NCI-H2029 (cell line): ENCODE data around the gene SMC6.

ENCODE experiments used
- DNase-seq: peaks from one replicate; lab custom pipeline; 2025; lab: John Stamatoyannopoulos, UW

Gene SMC6

DNA sequence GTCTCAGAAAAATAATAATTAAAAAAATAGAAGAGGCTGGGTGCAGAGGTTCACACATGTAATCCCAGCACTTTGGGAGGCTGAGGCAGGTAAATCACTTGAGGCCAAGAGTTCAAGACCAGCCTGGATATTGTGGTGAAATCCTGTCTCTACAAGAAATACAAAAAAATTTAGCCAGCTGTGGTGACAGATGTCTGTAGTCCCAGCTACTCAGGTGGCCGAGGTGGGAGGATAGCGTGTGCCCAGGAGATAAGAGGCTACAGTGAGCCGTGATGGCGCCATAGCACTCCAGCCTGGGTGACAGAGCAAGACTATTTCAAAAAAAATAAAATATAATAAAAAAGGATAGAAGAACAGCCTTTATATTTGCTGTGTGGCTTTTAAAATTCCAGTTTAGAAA, 35.9 kb downstream of the SMC6 start:
- no peak for DNase-seq

DNA sequence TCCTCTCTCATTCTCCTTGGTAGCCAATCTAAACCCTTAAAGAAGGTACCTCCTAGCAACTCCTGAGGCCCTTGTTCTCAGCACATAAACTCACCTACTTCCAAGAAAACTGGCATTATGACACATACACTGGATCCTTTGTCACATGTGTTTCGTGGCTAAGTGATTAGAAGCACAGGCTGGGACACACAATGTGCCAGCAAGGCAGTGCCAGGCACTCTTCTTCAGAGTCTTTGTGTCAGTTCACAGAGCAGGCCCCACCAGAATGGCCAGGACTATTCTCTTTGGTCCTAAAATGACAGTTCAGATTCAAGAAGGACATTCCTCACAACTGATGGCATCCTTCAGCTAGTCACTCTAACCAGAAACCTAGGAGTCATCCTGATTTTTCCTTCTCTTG, 40.3 kb downstream of the SMC6 start:
- no peak for DNase-seq

DNA sequence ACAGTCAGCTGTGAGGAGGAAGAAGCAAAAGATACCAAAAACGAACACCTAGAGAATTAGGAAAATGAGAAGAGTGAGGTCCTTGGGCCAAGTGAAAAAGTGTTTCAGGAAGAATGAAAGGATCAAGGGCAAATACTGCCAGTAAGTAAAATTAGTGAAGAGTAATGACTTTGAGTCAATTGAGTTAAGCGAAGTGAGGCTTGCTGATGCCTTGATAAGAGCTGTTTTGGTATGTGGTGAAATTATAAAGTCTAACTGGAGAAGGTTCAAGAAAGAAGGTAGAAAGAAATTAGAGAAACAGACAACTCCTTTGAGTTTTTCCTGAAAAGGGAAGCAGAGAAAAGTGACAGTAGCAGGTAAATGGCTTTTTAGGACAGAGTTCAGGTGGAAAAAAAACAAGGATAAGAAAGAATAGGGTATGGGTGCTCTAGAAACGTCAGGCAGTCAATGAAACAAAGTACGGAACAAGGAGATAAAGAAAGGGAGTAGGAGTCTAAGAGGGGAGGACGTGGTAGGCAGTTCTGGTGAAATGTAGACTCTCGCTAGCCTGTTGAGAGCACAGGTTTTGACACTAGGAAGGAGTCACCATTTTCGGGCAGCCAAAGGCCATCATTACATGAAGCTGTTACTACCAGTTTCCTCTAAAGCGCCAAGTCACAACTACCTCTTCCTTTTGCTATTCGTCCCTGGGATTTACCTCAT, 42.9 kb downstream of the SMC6 start:
- DNase-seq = no peak

DNA sequence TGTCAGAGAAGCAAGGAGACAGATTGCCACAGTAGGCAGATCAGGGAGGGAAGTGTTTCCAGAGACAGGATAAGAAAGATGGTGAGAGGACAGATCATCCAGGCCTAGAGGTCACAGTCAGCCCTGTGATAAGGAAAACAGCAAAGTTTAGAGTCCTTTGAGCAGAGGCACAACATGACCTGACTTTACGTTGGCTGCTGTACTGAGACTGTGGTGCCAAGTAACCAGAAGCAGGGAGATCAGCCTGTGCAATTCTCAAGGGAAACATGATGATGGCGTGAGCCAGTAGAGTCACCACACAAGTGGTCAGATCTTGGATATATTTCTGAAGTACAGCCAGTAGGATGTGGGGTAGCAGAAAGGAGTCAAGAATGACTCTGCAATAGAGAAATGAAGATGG, 43.7 kb downstream of the SMC6 start:
- no peak for DNase-seq

DNA sequence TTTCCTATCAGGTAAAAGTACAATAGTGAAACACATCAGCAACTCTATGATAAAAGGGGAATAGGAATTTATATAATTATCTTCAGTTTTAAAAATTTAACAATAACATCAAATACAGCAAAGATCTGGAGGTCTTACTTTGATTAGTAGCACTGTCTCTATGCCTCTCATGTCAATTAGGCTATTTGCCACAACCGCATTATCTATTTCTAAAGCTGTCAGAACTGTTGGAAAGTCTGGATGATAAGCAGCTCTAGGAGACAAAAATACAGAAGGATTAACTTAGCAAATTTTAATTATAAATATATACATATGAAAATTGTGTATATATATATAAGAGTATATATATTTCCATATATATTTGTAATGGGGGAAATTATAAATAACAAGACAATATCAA, 45.1 kb downstream of the SMC6 start:
- DNase-seq = no peak

DNA sequence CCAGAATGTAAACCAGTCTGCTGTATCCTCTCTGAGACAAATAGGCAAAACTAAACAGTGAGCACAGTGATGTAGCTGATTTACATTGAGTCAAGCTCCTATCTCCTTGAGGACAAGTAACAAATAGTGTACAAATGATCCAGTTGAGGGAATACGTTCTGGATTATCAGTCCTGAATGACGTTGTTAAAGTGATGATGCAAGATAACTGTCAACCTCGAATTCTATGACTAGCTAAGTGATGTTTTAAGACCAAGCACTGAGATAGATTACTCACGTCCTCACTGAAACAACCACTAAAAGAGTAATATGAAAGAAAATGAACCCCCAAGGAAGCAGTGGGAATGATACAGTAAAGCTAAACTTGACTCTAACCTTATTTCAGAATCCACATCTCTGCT, 46.8 kb downstream of the SMC6 start:
- no peak for DNase-seq

DNA sequence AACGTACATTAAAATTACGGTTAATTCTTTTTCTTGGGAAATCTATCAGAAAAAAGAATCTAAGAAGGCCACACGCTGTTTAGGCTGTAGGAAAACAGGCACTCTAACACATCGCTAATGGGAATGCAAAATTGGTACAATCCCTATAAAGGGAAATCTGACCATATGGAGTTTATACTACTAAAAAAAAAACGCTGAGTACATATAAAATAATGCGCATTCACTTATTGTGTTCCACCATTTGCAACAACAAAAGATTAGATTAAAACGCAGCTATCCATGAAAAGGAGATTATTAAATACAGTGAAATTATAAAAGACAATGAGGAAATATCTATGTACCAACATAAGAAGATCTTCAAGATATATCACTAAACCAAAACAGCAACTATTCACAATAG, 62.8 kb downstream of the SMC6 start:
- DNase-seq = no peak

DNA sequence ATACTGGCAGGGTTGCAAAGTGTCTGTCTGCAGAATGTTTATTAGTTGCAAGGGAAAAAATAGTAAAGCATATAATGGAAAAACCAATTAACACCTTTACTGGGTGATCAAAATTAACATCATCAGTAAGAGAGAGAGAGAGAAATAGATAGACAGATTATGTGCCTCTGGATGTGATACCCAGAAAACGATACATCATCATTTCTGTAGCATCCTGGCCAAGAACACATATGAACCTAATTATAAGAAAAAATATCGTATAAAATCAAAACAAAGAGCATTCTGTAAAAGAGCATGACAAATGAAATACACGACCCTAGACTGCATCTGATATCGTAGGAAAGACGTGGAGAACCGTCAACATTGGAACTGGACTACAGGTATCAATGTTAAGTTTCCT, 64.6 kb downstream of the SMC6 start:
- DNase-seq = no peak

DNA sequence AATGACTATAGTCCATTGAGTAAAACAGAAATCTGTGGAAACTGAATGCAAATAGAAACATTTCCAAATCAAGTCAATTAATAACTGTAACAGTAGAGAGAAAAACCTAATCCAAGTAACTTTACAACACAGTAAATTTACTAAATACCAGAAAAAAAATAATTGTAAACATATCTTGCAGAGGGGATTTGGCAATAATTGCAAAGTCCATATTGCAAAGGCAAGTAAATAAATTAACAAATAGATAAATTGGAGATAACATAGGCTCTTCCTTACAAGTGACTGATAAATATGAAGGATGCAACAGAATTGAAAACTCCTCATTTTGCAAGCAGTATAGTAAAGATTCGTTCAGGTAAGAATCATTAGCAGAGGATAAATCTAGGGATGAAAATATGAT, 65.0 kb downstream of the SMC6 start:
- no peak for DNase-seq

DNA sequence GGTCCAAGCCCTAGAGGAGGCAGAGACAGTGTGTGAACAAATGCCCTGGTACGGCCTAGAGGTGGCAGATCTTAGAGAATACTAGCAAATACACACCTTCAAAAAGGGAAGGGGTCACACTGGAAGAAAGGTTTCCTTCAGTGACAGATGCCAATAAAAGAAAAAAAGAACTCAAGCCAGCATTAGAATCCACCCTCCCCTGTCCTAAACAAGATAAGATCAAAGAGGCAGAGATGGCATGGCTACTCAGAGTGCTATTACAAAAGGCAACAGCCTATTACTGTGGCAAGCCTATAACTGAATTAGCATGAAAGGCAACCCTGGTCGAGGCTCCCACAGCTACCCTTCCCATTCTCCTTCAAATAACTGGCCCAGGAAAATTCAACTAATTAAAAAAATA, 69.6 kb downstream of the SMC6 start:
- no peak for DNase-seq

DNA sequence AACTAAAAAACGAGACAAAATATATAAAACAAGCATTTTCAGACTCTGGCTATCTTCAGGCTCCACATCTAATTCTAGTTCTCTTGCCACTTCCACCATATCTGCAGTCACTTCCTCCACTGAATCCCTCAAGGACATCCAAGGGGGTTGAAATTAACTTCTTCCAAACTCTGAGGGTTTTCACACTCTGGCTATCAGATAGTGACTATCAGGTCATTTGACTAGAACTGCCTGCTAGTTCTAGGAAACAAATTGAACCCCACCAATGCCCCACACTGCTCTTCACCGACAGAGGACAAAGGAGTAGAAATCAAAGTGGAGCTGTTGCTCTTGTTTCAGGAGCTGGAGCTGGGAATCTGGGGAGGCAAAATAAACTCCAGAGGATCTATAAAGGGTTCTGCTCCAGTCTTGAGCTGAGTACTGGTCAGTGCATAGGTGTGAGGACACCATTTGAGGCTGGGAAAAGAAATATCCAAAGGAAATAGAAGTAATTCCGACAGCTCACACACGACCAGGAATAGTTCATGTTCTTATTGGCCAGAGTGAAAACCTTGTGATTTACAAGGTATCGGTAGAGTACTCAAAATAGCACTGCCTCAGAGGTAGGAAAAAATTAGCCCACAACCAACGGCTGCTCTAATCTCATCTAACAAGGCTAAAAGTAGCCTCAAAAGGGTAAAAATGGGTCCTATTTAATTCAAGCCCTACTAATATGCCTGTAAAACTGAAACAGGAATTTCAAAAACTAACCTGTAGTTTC, 71.3 kb downstream of the SMC6 start:
- DNase-seq = no peak

DNA sequence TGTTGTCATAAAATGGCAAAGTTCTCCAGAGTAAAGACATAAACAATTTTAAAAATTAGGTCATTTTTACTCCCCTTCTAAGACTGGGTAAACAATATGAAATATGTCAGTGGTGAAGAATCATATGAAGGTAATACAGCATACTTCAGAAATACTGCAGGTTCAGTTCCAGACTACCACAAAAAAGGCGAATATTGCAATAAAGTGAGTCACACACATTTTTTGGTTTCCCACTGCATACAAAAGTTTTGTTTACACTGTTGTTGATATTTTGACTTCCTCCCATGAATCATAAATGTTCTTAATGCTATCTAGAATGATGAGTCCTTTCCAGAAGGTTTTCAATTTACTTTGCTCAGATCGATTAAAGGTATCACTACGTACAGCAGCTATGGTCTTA, 73.5 kb downstream of the SMC6 start:
- no peak for DNase-seq

DNA sequence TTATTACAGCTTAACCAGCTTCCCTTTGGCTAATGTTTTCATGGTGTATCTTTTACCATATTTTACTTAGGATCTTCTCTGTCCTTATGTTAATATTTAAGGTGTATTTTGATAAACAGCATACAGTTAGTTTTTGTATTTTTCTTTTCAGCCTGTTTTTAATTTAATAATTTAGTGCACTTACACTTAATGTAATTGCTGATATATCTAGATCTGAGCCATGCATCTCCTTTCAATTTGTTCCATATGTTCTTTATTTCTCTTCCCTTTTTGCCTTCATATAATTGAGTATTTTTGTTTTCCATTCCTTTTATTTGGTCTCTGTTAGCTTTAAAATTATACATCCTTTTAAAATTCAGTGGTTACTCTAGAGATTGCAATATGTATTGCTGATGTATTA, 78.8 kb downstream of the SMC6 start:
- DNase-seq = no peak

DNA sequence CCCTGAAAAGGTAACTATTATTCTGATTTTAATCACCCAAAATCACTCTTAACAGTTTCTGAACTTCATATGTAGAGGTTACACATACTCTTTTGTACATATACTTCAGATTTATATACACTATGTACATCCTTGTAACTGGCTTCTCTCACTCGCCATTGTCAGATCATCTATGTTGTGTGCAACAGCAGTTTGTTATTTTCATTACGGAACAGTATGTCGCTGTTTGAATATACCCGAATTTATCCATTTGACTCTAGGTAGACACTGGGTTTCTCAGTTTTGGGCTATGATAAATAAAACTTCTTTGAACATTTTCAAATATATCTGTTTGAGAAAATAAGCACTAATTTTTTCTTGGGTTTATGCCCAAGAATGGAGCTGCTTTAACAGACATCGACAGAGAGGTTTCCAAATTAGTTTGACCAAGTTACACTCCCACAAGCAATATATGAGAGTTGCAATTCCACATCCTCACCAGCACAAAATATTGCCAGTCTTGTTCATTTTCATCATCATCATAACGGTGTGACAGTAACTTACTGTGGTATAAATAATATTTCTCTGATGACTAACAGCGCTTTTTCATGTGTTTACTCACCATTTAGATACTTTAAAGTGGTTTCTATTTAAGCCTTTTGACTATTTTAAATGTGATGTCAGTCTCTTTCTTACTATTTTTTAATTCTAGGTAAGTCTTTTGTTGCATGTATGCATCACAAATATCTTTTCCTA, 80.9 kb downstream of the SMC6 start:
- no peak for DNase-seq

DNA sequence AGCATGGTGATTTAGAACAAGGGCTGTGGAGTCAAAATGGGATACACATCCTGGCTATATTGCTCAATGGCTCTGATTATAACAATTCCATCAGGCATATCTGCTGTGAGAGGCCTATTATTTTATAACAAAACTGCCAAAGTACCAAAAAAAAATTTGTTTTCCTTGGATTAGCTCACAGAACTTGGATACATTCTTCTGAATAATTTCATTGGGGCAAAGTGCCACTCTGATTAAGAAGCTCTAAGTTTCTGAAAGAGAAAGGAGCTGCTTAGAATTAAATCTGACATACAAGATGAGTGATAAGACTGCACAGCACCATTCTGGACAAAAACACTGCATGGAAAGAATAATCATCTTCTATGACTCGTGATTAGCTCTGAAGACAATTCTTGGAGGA, 85.7 kb downstream of the SMC6 start:
- DNase-seq = no peak

DNA sequence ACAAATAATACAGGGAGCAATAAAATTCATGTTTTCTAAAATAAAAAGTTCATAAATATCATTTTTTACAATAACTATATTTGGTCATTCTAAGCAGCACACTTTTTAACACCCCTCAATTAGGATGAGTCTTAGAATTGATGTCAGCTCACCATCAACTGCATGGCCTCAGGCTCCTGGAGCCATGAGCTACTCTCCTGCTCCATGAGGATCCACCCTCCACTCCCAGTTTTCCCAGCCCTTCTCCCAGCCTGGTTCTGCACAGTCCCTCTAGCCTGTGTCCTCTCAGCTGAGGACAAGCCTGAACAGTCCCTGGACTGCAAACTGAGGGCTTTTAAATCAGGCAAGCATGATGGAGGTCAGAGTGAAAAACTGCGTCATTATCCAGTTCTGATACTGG, 89.1 kb downstream of the SMC6 start:
- no peak for DNase-seq

DNA sequence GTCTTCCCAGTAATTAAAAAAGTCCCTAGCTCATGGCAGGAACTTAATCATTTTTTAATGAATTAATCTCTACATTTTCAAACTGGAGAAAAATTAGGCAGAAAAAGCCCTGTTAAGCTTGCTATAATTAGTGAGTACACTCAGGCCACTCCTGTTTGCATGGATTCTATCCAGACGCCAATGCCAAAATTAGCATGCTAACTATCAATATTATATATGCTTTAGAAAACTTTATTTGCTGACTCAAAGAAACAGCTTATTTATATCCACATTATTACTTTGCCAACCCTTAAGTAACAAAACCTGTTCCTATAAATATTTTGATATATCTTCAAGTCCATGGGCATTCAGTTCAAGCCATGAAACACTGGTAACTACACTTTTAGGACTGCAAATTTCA, 90.9 kb downstream of the SMC6 start:
- DNase-seq = no peak

DNA sequence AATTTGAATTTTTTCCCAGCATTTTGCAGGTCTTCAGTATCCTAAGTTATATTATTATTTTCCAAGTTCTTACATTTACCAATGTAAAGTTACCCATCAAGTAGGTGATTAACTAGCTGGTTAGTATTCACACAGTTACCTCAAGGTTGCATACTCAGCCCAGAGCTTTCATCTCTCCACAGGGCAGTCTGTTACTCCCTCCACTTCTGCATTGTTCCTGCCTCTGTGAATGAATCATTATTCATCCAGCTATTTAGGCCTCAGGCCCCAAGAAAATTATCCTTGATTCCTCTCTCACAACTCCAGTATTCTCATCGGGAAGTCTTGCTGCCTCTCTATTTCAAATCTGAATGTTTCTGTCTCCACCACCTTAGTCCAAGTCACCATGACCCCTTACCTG, 92.2 kb downstream of the SMC6 start:
- no peak for DNase-seq

DNA sequence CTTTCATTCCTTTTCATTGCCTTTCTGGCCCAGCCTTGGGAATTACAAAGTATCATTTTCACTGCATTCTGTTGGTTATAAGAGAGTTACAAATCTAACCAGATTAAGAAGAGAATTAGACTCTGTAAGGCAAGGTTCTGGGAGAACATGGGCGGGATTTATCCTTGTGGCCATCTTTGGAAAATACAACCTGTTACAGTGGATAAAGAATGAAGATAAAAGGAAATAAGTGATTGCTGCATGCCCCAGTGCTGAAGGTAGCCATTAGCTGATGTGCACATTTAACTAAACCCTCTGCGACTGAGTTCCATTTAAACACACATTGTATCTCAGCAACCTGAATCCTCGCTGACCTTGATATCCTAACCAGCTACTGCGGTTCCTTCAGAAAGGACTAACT, 93.4 kb downstream of the SMC6 start:
- DNase-seq = no peak

DNA sequence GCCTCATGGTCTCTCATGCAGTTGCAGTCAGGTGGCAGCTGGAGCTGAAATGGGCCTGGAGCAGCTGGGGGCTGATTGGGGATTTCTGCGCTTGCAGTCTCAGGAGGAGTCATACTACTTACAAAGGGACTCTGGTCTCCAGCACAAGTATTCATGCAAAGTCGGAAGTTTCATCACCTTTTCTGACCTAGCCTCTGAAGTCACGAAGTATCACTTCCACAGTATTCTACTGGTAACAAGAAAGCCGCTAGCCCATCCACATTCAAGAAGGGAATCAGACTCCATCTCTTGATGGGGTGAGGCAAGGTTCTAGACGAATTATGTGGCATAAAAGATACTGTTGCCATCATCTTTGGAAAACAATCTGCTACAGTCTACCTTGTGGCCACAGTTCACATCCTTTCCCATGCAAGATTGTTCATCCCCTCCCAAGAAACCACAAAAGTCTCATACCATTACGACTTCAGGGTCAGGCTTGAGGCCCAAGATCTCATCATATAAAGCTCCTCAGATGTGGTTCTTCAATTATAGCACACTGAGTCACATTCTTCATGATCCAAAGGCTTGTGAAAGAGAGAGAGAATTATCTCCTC, 95.3 kb downstream of the SMC6 start:
- no peak for DNase-seq

DNA sequence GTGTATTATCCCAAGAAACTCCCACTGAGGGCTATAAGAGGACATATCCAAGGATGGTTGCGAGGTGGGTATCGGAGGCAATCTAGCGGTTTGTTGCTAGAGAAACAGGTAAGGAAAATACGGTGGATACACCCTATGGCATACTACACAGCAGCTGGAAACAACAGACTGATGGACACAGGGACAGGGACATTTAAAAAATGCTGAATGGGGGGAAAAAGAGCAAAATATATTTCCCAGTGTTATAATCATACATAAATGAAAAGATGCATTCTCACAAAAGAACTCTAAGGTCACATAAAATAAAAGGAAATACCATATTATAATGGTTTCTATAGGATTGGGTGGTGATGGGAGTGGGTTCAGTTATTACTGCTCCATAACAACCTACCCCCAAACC, 95.9 kb downstream of the SMC6 start:
- DNase-seq = no peak

DNA sequence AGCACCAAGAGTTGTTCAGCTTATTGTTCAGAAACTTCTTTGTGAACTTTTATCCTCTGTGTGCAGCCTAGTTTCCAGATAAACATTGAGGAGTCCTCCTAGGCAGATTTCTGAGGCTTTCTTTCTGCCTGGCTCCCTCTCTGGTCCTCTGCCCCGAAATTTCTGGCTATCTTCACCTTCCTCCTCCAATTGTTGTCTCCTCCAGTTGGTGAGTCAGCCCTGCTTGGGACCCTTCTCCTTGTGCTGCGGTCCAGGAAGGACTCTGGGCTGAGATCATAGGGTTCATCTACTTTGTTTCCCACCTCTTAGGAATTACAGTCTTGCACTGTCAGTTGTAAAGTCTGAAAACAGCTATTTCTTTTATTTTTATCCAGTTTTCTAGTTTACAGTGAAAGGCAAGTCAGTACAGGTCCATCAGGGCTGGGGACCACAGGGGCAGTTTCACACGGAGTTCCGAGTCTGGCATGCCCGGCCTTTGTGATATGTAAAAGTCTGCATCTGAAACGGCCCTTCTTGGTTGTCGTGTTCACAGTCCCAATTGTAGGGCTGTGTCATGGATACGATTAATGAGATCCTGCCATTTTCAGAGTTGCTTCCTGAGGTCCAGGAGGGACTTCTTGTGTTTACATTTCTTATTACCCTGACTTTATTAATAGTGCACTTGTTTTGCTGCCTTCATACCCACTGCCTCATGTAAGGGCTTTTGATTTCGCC, 100.8 kb downstream of the SMC6 start:
- DNase-seq = no peak
